HEK293T (cell line): Measurements from ENCODE around the gene PPP1R3C.

Source experiments
- CTCF ChIA-PET: fragments of 350-600 bp; formaldehyde crosslinking; extraction: SDS; loops from one replicate; lab custom pipeline; 2021; ENCODE audit warnings: antibody characterized with exemption, inconsistent platforms; lab: Yijun Ruan, JAX
- POLR2A ChIA-PET: fragments of 350-600 bp; formaldehyde crosslinking; extraction: SDS; loops from one replicate; lab custom pipeline; 2020; ENCODE audit warnings: antibody characterized with exemption, inconsistent platforms; lab: Yijun Ruan, JAX
- DNase-seq: peaks from one replicate; pipeline ENCODE4 v3.0.0; 2012; ENCODE audit warnings: mixed read lengths; ENCODE audit errors: extremely low spot score
- ARNT ChIP-seq: fragments of 450-650 bp; IDR thresholded peaks from 2 replicates; pipeline ENCODE4 v1.6.1; 2017; ENCODE audit warnings: mild to moderate bottlenecking
- BHLHE40 ChIP-seq: fragments of 450-650 bp; IDR thresholded peaks from 2 replicates; pipeline ENCODE4 v1.6.1; 2016; ENCODE audit warnings: mild to moderate bottlenecking, moderate library complexity, borderline replicate concordance
- CTBP1 ChIP-seq: fragments of 450-650 bp; IDR thresholded peaks from 2 replicates; pipeline ENCODE4 v1.6.1; 2016; ENCODE audit warnings: borderline replicate concordance
- ELF4 ChIP-seq: fragments of 450-650 bp; IDR thresholded peaks from 2 replicates; pipeline ENCODE4 v1.6.1; 2017; ENCODE audit warnings: antibody characterized with exemption
- FOXA1 ChIP-seq: fragments of 450-650 bp; IDR thresholded peaks from 2 replicates; pipeline ENCODE4 v1.6.1; 2016; ENCODE audit warnings: mild to moderate bottlenecking
- FOXK2 ChIP-seq: fragments of 450-650 bp; IDR thresholded peaks from 2 replicates; pipeline ENCODE4 v1.6.1; 2016; ENCODE audit warnings: mild to moderate bottlenecking
- FOXM1 ChIP-seq: fragments of 450-650 bp; IDR thresholded peaks from 2 replicates; pipeline ENCODE4 v1.6.1; 2017; ENCODE audit warnings: mild to moderate bottlenecking, borderline replicate concordance
- HDGF ChIP-seq: fragments of 450-650 bp; IDR thresholded peaks from 2 replicates; pipeline ENCODE4 v1.6.1; 2017; ENCODE audit warnings: antibody characterized with exemption, borderline replicate concordance
- L3MBTL2 ChIP-seq: fragments of 450-650 bp; conservative IDR thresholded peaks from 2 replicates; pipeline ENCODE4 v1.6.1; 2016; ENCODE audit warnings: mild to moderate bottlenecking
- LEF1 ChIP-seq: fragments of 450-650 bp; IDR thresholded peaks from 2 replicates; pipeline ENCODE4 v1.6.1; 2017; ENCODE audit warnings: mild to moderate bottlenecking, borderline replicate concordance
- NFRKB ChIP-seq: fragments of 450-650 bp; IDR thresholded peaks from 2 replicates; pipeline ENCODE4 v1.6.1; 2016; ENCODE audit warnings: mild to moderate bottlenecking, moderate library complexity
- PKNOX1 ChIP-seq: fragments of 450-650 bp; IDR thresholded peaks from 2 replicates; pipeline ENCODE4 v1.6.1; 2016
- SP1 ChIP-seq: fragments of 450-650 bp; IDR thresholded peaks from 2 replicates; pipeline ENCODE4 v1.6.1; 2017
- SUZ12 ChIP-seq: fragments of 450-650 bp; IDR thresholded peaks from 2 replicates; pipeline ENCODE4 v1.6.1; 2016; ENCODE audit warnings: mild to moderate bottlenecking
- TARDBP ChIP-seq: fragments of 450-650 bp; IDR thresholded peaks from 2 replicates; pipeline ENCODE4 v1.6.1; 2016
- ZNF384 ChIP-seq: fragments of 450-650 bp; IDR thresholded peaks from 2 replicates; pipeline ENCODE4 v1.6.1; 2016

The PPP1R3C gene

GRCh38 chr10:91613411-91614187 is 19.3 kb downstream of the PPP1R3C start:
- no peak for DNase-seq
- ChIA-PET POLR2A (interaction anchor here (1.0 kb wide), 2 partner anchors 17 to 19 kb away, joined by 3 to 4 read pairs; no protein-coding TSS in a partner anchor), CTCF (interaction anchor here (0.5 to 1.3 kb wide), 4 partner anchors 9 to 206 kb away, joined by 3 to 6 read pairs (median 4); no protein-coding TSS in a partner anchor)
- TF ChIP-seq SUZ12 (no peak), ZNF384 (no peak), PKNOX1 (no peak), TARDBP (no peak), BHLHE40 (no peak), HDGF (no peak), CTBP1 (no peak), LEF1 (no peak), SP1 (no peak), ARNT (no peak), L3MBTL2 (no peak), NFRKB (no peak), FOXA1 (no peak), FOXK2 (no peak), FOXM1 (no peak), ELF4 (no peak)

DNA sequence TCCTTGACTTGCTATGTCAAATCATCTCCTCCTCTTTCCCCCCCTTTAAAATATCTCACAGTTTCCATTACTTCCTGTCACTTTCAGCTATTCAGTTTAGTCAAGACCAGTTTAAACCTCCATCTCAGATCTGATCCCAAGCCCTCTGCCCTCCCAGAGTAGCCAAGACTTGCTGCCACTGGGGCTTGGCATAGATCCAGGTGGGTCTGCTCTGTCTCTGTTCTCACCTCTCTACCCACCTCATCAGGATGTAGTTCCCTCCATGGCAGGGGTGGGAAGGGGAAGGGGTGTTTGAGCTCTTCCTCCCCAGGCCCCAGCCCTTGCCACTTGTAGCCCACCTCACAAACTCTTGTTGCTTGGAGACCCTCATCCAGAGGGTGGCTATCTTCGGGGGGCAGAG is 22.0 kb downstream of the PPP1R3C start:
- CTCF ChIA-PET, result interaction anchor here (0.8 kb wide), 1 partner anchor 56 kb away, joined by 4 read pairs; no protein-coding TSS in a partner anchor
- DNase-seq, result no peak
- no peak for TF ChIP-seq ZNF384
- TF ChIP-seq PKNOX1, result no peak
- TF ChIP-seq TARDBP, result no peak
- no peak for TF ChIP-seq SUZ12
- no peak for TF ChIP-seq BHLHE40
- no peak for TF ChIP-seq CTBP1
- TF ChIP-seq FOXK2, result no peak
- no peak for TF ChIP-seq NFRKB
- TF ChIP-seq ELF4, result no peak
- no peak for TF ChIP-seq ARNT
- no peak for TF ChIP-seq FOXM1
- TF ChIP-seq SP1, result no peak
- TF ChIP-seq LEF1, result no peak
- no peak for TF ChIP-seq HDGF
- no peak for TF ChIP-seq L3MBTL2
- no peak for TF ChIP-seq FOXA1
- POLR2A ChIA-PET, result interaction anchor here (1.1 kb wide), 1 partner anchor 12 kb away, joined by 3 read pairs; no protein-coding TSS in a partner anchor

- no peak for DNase-seq
- TF ChIP-seq ARNT (no peak), SUZ12 (no peak), LEF1 (no peak), SP1 (no peak), L3MBTL2 (no peak), PKNOX1 (no peak), TARDBP (no peak)
- ChIA-PET POLR2A (interaction anchor here (1.1 kb wide), 1 partner anchor 12 kb away, joined by 3 read pairs; no protein-coding TSS in a partner anchor), CTCF (no interaction called here)
These were observed 22.4 kb downstream of the PPP1R3C start for GRCh38 chr10:91610444-91610843.

DNA sequence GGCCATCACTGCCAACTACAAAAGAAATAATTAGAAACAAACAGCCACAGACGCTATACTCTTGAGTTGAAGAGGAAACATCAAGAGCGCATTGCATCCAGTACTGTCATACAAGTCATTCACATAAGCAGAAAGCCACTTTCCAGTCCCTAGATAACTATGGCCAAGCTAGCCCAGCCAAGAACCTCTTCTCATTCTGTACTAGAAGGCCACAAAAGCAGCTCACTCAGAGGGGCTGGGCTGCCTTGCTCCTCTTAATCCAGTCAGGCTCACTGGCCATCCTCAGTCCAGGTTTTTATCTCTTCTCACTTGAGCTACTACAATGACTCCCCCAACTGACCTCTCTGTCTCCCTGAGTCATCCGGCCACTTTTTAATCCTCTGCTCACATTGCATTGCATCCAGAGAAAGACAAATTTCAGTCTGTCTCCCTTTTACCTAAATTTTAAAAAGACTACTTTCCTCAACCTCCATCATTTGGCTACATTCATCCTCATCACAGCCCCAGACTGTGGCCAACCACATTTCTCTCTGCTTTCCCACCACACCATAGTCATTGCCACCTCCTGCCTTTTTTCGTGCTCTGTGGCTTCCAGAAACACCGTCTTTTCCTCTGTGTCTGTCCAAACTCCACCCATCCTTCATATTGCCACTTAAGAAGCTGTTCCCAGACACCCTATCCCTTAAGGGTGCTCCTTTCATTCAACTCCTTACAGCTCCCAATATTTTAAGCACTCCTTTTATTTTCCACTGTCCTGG is 25.0 kb downstream of the PPP1R3C start:
- no peak for TF ChIP-seq PKNOX1
- no peak for TF ChIP-seq ZNF384
- ChIA-PET POLR2A (interaction anchor here (1.5 to 1.6 kb wide), 3 partner anchors 15 to 28 kb away, joined by 3 to 5 read pairs (median 3); no protein-coding TSS in a partner anchor), CTCF (interaction anchor here (1.2 kb wide), 1 partner anchor 28 kb away, joined by 5 read pairs; no protein-coding TSS in a partner anchor)
- no peak for DNase-seq

DNA sequence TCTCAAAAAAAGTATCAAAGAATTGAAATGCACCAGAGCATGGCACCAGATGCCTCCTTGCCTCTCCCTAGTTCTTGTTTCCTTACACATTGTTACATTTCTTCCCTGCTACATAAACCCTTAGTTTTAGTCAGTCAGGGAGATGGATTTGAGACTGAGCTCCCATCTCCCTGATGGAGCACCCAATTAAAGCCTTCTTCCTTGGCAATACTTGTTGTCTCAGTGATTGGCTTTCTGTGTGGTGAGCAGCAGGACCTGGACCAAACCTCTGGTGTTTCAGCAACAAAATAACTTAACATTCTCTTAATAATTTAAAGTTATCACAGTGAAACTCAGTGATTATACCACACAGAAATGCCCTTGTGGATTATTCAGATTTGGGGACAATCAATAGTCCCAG is 26.9 kb downstream of the PPP1R3C start:
- no peak for TF ChIP-seq TARDBP
- TF ChIP-seq FOXM1, result no peak
- TF ChIP-seq ZNF384, result no peak
- TF ChIP-seq ELF4, result no peak
- TF ChIP-seq SUZ12, result no peak
- no peak for TF ChIP-seq HDGF
- no peak for TF ChIP-seq LEF1
- no peak for TF ChIP-seq SP1
- TF ChIP-seq CTBP1, result no peak
- TF ChIP-seq FOXK2, result no peak
- TF ChIP-seq PKNOX1, result no peak
- no peak for TF ChIP-seq FOXA1
- TF ChIP-seq L3MBTL2, result no peak
- TF ChIP-seq BHLHE40, result no peak
- TF ChIP-seq ARNT, result no peak
- no peak for TF ChIP-seq NFRKB
- DNase-seq, result no peak
- POLR2A ChIA-PET, result no interaction called here
- CTCF ChIA-PET, result no interaction called here
